HepG2 (cell line): Measurements from ENCODE around the gene BSND. TPM values are rescaled to one million over a fixed set of nuclear protein-coding genes. Genes with fewer than 3 reads are reported as not detected.

Experiments
- CREM ChIP-seq, 2 experiments: sonication (generic) in 1 of 2; formaldehyde crosslinking in 1 of 2; IDR thresholded peaks; 2 replicates each; pipeline versions ENCODE4 v1.4.0 to v1.6.1; 2016 to 2020; ENCODE audit warnings: antibody characterized with exemption in 1 of 2, mild to moderate bottlenecking in 1 of 2, missing genetic modification reagents in 1 of 2
- HBP1 ChIP-seq: IDR thresholded peaks from 2 replicates; pipeline ENCODE4 v1.6.1; 2016; ENCODE audit warnings: low read depth, control low read depth
- HMG20A ChIP-seq: IDR thresholded peaks from 2 replicates; pipeline ENCODE4 v1.6.1; 2016; ENCODE audit warnings: borderline replicate concordance
- HNRNPH1 ChIP-seq: fragments of 200-400 bp; formaldehyde crosslinking; optimal IDR thresholded peaks from 2 replicates; pipeline ENCODE3; 2017; ENCODE audit warnings: mild to moderate bottlenecking, low read depth, low read length
- IRF1 ChIP-seq: sonication (generic); formaldehyde crosslinking; IDR thresholded peaks from 2 replicates; pipeline ENCODE4 v1.4.0; 2020; ENCODE audit warnings: low read depth, mild to moderate bottlenecking, missing genetic modification reagents
- MEIS1 ChIP-seq: sonication (generic); formaldehyde crosslinking; IDR thresholded peaks from 2 replicates; pipeline ENCODE4 v1.9.0; 2021; ENCODE audit warnings: mild to moderate bottlenecking, missing genetic modification reagents, moderate library complexity, borderline replicate concordance
- MZF1 ChIP-seq: sonication (generic); formaldehyde crosslinking; IDR thresholded peaks from 2 replicates; pipeline ENCODE4 v1.8.1; 2023; ENCODE audit warnings: mild to moderate bottlenecking, missing genetic modification reagents, borderline replicate concordance
- PITX1 ChIP-seq: sonication (generic); formaldehyde crosslinking; IDR thresholded peaks from 2 replicates; pipeline ENCODE4 v1.5.1; 2020; ENCODE audit warnings: mild to moderate bottlenecking, missing genetic modification reagents
- RXRA ChIP-seq: sonication (generic); formaldehyde crosslinking; IDR thresholded peaks from 2 replicates; pipeline ENCODE4 v1.5.1; 2020; ENCODE audit warnings: missing genetic modification reagents
- SUZ12 ChIP-seq: fragments of 150-350 bp; IDR thresholded peaks from 2 replicates; pipeline ENCODE4 v1.6.1; 2014; ENCODE audit warnings: low read depth, low read length
- ZNF17 ChIP-seq: sonication (generic); formaldehyde crosslinking; IDR thresholded peaks from 2 replicates; pipeline ENCODE4 v1.5.0; 2020; ENCODE audit warnings: mild to moderate bottlenecking, missing genetic modification reagents
- ZNF460 ChIP-seq: sonication (generic); formaldehyde crosslinking; IDR thresholded peaks from 2 replicates; pipeline ENCODE4 v1.5.1; 2020; ENCODE audit warnings: missing genetic modification reagents, mild to moderate bottlenecking, borderline replicate concordance
- ZNF552 ChIP-seq: sonication (generic); formaldehyde crosslinking; IDR thresholded peaks from 2 replicates; pipeline ENCODE4 v1.9.0; 2022; ENCODE audit warnings: missing genetic modification reagents, mild to moderate bottlenecking, borderline replicate concordance
- ZNF605 ChIP-seq: sonication (generic); formaldehyde crosslinking; IDR thresholded peaks from 2 replicates; pipeline ENCODE4 v1.8.0; 2022; ENCODE audit warnings: mild to moderate bottlenecking, missing genetic modification reagents
- ZSCAN31 ChIP-seq: sonication (generic); formaldehyde crosslinking; IDR thresholded peaks from 2 replicates; pipeline ENCODE4 v1.5.0; 2020; ENCODE audit warnings: low read depth, mild to moderate bottlenecking, missing genetic modification reagents
- polyA plus RNA-seq, 8 experiments: library from polyadenylated mRNA; depleted of rRNA in 3 of 8; stranded (reverse) in 7 of 8; unstranded in 1 of 8; fragments of >200 nt; fragmentation: Illumina TruSeq in 4 of 8; extraction: Trizol in 4 of 8; gene quantifications; 2 replicates each; pipeline versions ENCODE4 v1.2.1 to v1.2.3, GENCODE V29; 2011 to 2016; ENCODE audit warnings: low read depth in 4 of 8, missing spikeins in 1 of 8, mixed read lengths in 1 of 8; ENCODE audit not compliant: insufficient read depth in 1 of 8
- total RNA-seq, 5 experiments: library from RNA; depleted of rRNA; stranded (reverse); fragments of >200 nt; fragmentation: Illumina TruSeq; extraction: Trizol; gene quantifications; 2 replicates each; pipeline ENCODE4 v1.2.3, GENCODE V29; 2016; ENCODE audit warnings: low read depth in 1 of 5

The BSND gene
- total and polyA plus RNA-seq, 2 of the 13 experiments (the other 11 are each of a cell fraction or from before 2014, with no cell fraction given) = not detected

- TF ChIP-seq HBP1 (CRISPR knock-in tag) (no peak), ZNF605 (0 out of 2 replicates have a peak, but pooled peaks have one; percentile 34), MZF1 (CRISPR knock-in tag) (no peak), ZSCAN31 (peak; percentile 33; the same call in 1 of the 2 replicates), HMG20A (CRISPR knock-in tag) (peak; percentile 29; the same call in 1 of the 2 replicates), RXRA (CRISPR knock-in tag) (peak; percentile 90; the same call in 1 of the 2 replicates), PITX1 (CRISPR knock-in tag) (peak; percentile 79; the same call in 1 of the 2 replicates), SUZ12 (no peak), ZNF17 (CRISPR knock-in tag) (no peak), MEIS1 (CRISPR knock-in tag) (0 out of 2 replicates have a peak, but pooled peaks have one; percentile 31), ZNF460 (no peak), CREM (IDR thresholded peaks at IDR 0.05) (peak; percentile 38; the same call in 1 of the 2 replicates), CREM (CRISPR knock-in tag; IDR thresholded peaks at IDR 0.05) (no peak), ZNF552 (CRISPR knock-in tag) (no peak), IRF1 (CRISPR knock-in tag) (no peak), HNRNPH1 (no peak)
Observed at GRCh38 chr1:55053265-55053954, 54.7 kb downstream of the BSND start (continued).
